IPS DF 6.9 (cell line): ENCODE measurements around the gene SREBF1.

Source experiments
- DNase-seq: peaks from one replicate; pipeline ENCODE4 v3.0.0-alpha.2; 2013; ENCODE audit warnings: low read depth, low spot score
- H3K27ac ChIP-seq: one replicate; pipeline ENCODE4 v1.5.1; 2013; ENCODE audit warnings: low read length, control low read depth
- H3K27me3 ChIP-seq: 2 replicates; pipeline ENCODE4 v1.6.1; 2013; ENCODE audit warnings: mild to moderate bottlenecking, low read length; ENCODE audit not compliant: control insufficient read depth, insufficient read depth
- H3K36me3 ChIP-seq: 2 replicates; pipeline ENCODE4 v1.6.1; 2013; ENCODE audit warnings: low read length; ENCODE audit not compliant: control insufficient read depth, insufficient read depth
- H3K4me1 ChIP-seq: 2 replicates; pipeline ENCODE4 v1.6.1; 2013; ENCODE audit warnings: low read length; ENCODE audit not compliant: control insufficient read depth, insufficient read depth
- H3K4me3 ChIP-seq: 2 replicates; pipeline ENCODE4 v1.5.1; 2013; ENCODE audit warnings: mild to moderate bottlenecking, low read length
- H3K9me3 ChIP-seq: 2 replicates; pipeline ENCODE4 v1.6.1; 2013; ENCODE audit warnings: low read length, inconsistent platforms; ENCODE audit not compliant: control insufficient read depth, insufficient read depth
- WGBS: extraction: QIAGEN DNeasy Blood & Tissue Kit; methylation state at CpG from one replicate; pipeline ENCODE4 v1.1.7; 2013; ENCODE audit warnings: mixed read lengths, missing lambda C conversion rate; ENCODE audit not compliant: insufficient read length, insufficient coverage; 5-methylcytosine and 5-hydroxymethylcytosine counted together

The SREBF1 gene

DNA sequence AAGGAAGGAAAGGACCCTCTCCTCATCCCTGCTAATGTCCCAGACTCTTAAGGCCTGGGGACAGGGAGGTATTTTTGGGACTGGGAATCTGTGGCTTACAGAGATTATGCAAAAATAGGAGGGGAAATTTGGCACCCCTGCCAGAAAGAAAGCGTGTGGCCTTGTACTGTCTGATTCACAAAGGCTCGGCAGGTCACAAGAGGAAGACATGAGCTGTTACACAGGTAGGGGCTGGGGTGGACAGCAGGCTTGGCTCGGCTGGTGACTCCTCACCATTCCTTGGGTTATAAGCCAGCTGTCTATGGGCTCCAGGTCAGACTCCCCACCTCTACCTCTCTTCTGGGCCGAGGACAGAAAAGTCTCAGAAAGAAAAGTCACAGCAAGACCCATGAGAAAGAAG, 20.7 kb upstream of the SREBF1 start:
- no peaks in the 10 kb centered on the region for H3K27me3 ChIP-seq
- no peak for DNase-seq
- no peak overlapping the region for H3K4me3 ChIP-seq
- H3K4me1 ChIP-seq: 0 out of 2 replicates have a peak, but pooled peaks cover 4% of the 10 kb centered on the region
- no peaks in the 10 kb centered on the region for H3K9me3 ChIP-seq
- H3K27ac ChIP-seq: no peak overlapping the region
- no peaks in the 10 kb centered on the region for H3K36me3 ChIP-seq
- no CpG with 5 or more reads among the region's 4 CpGs for WGBS

DNA sequence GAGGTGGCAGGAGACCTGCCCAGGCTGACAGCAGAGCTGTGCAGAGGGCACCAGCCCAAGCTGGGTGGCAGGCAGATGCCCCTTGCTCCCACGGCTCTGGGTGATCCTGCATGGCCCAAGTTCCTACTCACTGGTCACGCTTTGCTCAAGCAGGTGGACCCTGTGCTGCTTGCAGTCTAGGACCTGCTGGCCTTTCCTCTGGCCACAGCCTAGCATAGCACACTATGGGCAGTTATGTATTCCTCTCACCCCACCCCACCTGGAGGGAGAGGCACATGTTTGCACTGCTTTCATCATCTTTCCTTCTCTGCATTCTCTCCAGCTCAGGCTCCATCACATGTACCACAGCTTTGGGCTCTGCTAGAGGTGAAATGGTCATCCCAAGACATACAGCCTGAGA, 19.6 kb upstream of the SREBF1 start:
- Histone ChIP-seq H3K4me3 (no peak overlapping the region), H3K9me3 (no peaks in the 10 kb centered on the region), H3K27me3 (no peaks in the 10 kb centered on the region), H3K4me1 (0 out of 2 replicates have a peak, but pooled peaks cover 4% of the 10 kb centered on the region), H3K27ac (no peak overlapping the region), H3K36me3 (no peaks in the 10 kb centered on the region)
- DNase-seq: no peak
- WGBS: no CpG with 5 or more reads among the region's 2 CpGs

DNA sequence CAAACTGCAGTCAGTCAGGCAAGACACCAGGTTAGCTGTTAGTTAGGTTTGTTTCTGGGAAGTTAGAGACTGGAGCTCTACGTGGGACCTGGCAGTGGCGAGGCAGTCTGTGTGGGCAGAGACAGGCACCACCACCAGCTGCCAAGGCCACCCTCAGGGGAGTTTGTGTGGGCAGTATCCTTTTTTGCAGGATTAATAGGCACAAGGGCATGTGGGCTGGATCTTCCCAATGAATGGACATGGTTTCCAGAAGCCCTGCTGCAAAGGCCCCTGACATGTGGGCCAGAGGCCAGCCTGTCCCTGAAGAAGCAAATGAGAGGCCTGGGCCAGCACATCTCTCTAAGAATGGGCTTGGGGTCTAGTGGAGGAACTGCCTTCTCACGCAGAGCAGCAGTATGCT, 19.2 kb upstream of the SREBF1 start:
- WGBS: no CpG with 5 or more reads among the region's 3 CpGs
- no peaks in the 10 kb centered on the region for H3K9me3 ChIP-seq
- no peak overlapping the region for H3K4me3 ChIP-seq
- no peaks in the 10 kb centered on the region for H3K27me3 ChIP-seq
- DNase-seq: no peak
- no peaks in the 10 kb centered on the region for H3K36me3 ChIP-seq
- H3K27ac ChIP-seq: no peak overlapping the region
- 0 out of 2 replicates have a peak, but pooled peaks cover 4% of the 10 kb centered on the region for H3K4me1 ChIP-seq

DNA sequence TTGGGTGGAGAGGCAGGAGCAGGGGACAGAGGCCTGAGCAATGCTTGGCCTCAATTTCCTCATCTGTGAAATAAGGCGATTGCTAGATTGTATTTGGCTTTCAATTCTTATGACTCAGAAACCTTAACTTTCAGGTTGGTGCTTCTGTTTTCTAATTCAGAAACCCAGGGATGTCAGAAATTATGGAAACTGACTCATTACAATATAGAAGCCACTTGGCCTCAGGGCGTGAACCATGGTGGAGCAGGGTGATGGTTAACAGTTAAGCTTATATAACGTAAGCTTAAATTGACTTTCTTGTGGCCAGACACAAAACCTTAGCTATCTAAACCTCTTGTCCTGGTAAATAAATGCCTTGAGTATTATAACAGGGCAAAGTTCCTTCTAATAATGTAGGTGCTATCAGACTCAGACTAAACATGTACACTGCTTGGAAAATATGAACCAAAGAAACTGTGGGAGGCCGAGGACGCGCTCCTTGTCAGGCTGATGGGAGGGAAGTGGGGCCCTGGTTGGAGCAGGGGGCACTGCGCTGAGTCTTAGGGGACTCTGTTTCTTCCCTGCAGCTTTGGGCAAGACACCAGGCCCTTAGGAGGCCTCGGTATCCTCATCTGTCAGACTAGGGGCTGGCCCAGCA, 17.1 kb upstream of the SREBF1 start:
- no peak overlapping the region for H3K4me3 ChIP-seq
- no CpG with 5 or more reads among the region's 8 CpGs for WGBS

DNA sequence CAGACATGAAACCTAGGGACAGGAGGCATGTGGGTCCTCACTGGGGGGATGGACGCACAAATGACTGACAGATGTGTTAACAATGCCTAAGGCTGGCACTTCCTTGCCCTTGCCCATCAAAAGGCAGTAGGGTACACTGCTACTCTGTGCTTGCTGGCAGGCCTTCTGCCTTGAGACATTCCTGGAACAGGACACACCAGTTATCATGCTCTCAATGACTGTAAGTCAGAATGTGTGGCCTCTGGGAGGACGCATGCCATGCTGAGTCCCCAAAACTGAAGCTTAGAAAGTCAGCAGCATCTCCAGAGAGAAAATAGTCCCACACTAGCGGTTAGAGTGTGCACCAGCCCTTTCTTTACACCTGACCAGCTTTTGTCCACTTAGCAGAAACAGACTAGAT, 16.1 kb upstream of the SREBF1 start:
- WGBS: no CpG with 5 or more reads among the region's 3 CpGs
- Histone ChIP-seq H3K4me3 (no peak overlapping the region), H3K4me1 (0 out of 2 replicates have a peak, but pooled peaks cover 1% of the 10 kb centered on the region), H3K36me3 (no peaks in the 10 kb centered on the region), H3K27ac (no peak overlapping the region), H3K9me3 (no peaks in the 10 kb centered on the region), H3K27me3 (no peaks in the 10 kb centered on the region)
- DNase-seq: no peak

More for the DNA sequence above, 17.1 kb upstream of the SREBF1 start:
- Histone ChIP-seq H3K4me1 (0 out of 2 replicates have a peak, but pooled peaks cover 1% of the 10 kb centered on the region), H3K27ac (no peak overlapping the region), H3K36me3 (no peaks in the 10 kb centered on the region), H3K9me3 (no peaks in the 10 kb centered on the region), H3K27me3 (no peaks in the 10 kb centered on the region)
- no peak for DNase-seq

DNA sequence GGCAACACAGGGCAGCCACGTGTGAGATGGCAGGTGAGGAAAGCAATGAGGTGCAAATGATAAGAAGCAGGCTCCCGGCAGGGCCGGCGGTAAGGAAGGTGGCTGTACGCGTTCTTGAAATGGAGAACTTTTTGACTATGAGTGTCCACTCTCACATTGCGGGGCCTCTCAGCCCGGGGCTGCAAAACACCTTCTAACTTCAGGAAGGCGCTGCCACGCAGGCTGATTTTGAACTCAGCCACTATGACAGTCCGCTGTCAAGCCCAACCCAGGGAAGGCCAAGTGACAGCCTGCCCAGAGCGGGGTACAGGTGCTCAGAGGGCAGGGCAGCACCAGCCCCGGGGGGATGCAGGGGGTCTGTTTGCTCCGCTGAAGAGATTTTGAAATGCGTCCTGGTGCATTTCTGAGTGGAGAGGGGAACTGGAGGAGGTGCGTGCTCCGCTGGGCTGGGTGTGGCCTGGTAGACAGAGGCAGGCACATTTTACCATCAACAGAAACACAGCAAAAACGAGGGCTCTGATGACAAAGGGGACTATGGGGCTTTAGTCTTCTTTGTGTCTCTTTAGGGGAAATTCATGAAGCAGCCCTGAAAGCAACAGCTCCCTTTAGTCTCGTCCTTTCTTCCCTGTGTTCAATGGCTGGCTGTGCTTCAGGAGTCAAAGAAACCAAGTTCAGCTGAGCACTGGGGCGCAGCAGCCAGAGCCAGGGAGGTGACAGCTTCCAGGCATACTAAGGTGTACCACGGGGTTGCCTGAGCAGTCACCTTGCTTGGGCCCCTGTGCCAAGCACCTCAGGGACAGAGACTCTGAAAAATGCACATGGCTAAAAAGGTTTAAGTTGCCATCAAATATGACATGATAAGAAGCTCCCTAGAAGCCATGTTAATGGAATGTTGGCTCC, 14.6 kb upstream of the SREBF1 start:
- Histone ChIP-seq H3K9me3 (no peaks in the 10 kb centered on the region), H3K27ac (no peak overlapping the region), H3K4me1 (0 out of 2 replicates have a peak, but pooled peaks cover 1% of the 10 kb centered on the region), H3K4me3 (no peak overlapping the region), H3K36me3 (no peaks in the 10 kb centered on the region; the same call in 1 of the 2 replicates), H3K27me3 (no peaks in the 10 kb centered on the region)
- no peak for DNase-seq
- WGBS: no CpG with 5 or more reads among the region's 21 CpGs

DNA sequence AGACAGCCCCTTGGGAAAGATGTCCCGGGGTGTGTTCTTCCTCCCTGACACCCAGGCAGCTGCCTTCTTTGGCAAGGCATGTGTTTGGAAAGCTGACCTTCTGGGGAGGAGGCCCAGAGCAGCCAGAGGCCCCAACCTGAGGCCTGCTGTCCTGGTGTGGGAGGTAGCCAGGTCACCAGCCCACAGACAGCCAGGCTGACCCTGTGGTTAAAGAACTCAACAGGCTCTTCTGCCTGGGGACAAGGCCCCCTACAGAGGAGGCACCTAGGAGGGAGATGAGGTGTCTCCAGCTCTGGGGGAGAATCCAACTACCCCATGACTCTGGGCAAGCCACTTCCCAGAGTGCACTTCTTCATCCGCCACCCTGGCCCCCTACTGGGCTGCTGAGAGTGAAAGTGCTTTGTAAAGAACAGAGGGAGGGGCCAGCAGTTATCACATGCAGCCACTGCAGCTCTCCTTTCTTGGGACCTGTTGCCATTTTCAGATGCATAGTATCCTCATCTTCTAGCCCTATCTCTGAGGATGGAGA, 13.1 kb upstream of the SREBF1 start:
- peaks cover 3% of the 10 kb centered on the region; the same call in 1 of the 2 replicates for H3K4me1 ChIP-seq
- no peaks in the 10 kb centered on the region for H3K9me3 ChIP-seq
- H3K27me3 ChIP-seq: no peaks in the 10 kb centered on the region
- H3K36me3 ChIP-seq: no peaks in the 10 kb centered on the region; the same call in 1 of the 2 replicates
- WGBS: no CpG with 5 or more reads among the region's 2 CpGs
- DNase-seq: no peak
- H3K27ac ChIP-seq: no peak overlapping the region
- no peak overlapping the region for H3K4me3 ChIP-seq

DNA sequence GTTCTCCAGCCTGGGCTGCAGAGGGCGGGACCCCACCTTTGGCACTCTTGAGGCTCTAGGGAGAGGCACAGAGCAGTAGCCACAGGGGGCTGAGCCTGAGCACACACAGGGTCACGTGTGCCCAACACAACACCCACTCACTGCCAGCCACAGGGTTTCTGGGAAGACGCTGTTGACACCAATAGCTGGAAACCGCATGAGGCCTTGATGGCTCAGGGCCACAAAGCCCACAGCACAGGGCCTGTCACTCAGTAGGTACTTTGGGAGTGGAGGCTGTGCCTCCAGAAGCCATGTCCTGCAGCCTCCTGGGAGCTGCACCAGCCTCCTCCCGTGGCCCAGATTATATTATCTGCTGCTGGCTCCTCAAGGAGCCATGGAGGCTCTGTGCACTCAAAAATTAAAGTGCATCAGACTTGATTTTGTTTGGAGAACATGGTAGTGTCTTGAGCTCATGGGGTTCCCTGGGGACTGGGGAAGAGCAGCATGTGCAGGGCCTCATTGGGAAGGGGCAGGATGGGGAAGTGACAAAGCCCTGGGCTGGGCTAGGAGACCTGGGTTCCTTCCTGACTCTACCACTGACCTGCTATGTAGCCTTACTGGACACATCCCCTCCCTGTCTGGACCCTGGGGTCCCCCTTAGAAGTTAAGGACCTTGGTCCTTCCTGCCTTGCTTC, 12.5 kb upstream of the SREBF1 start:
- H3K4me1 ChIP-seq: peaks cover 3% of the 10 kb centered on the region; the same call in 1 of the 2 replicates
- no peaks in the 10 kb centered on the region for H3K9me3 ChIP-seq
- no peaks in the 10 kb centered on the region for H3K27me3 ChIP-seq
- no peak overlapping the region for H3K27ac ChIP-seq
- no peaks in the 10 kb centered on the region; the same call in 1 of the 2 replicates for H3K36me3 ChIP-seq
- no peak overlapping the region for H3K4me3 ChIP-seq
- DNase-seq: no peak
- WGBS: no CpG with 5 or more reads among the region's 5 CpGs

DNA sequence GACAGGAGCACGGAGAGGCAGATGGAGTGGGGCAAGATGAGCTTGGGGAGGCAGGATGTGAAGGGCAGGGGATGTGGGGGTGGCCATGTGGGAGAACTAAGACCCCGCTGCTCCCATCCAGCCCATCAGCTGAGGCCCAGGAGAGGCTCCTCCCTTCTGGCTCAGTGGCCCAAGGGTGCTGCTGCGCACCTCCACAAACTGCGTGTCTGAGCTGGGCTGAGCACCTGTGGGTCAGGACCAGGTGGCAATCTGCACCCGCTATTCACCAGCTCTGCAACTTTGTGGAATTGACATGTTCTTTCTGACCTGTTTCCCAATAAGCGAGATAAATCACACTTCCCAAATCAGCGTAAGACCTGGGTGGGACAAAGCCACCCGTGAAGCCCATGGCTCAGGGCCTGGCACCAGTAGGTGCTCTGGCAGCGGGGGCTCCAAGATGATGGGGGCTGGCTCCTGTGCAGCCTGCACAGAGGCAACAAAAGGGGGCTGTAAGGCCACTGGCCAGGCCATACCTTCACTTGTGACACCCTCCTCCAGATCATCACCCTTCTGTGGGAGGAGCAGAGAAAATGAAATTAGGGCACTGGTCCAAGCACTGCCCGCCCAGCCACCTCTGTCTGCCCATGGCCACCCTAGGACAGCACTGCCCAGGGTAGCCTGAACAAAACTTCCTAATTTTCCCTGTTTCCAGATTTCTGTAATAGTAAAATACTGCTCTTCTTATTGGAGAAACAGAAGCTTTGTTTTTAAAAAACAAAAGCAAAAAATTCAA, 11.7 kb upstream of the SREBF1 start:
- no CpG with 5 or more reads among the region's 10 CpGs for WGBS
- Histone ChIP-seq H3K27ac (no peak overlapping the region), H3K4me1 (peaks cover 3% of the 10 kb centered on the region; the same call in 1 of the 2 replicates)

More for the DNA sequence above, 11.7 kb upstream of the SREBF1 start:
- no peaks in the 10 kb centered on the region; the same call in 1 of the 2 replicates for H3K36me3 ChIP-seq
- no peak overlapping the region for H3K4me3 ChIP-seq
- no peak for DNase-seq
- H3K9me3 ChIP-seq: no peaks in the 10 kb centered on the region
- no peaks in the 10 kb centered on the region for H3K27me3 ChIP-seq
